GM20431 (cell line): Measurements from ENCODE around the gene PTTG1IP.
"Not testable (repeated sequence)": the region's sequence is repeated elsewhere in the genome, so short reads cannot be mapped to it uniquely, and the experiment has no call there.

Experiments
- in situ Hi-C: fragments of 300-500 bp; cut with MseI, MboI; formaldehyde crosslinking; loops from one replicate; pipeline ENCODE4 v1.15.0; 2020; ENCODE audit warnings: low sequenced_read_pairs; ENCODE audit not compliant: unreplicated experiment

Gene PTTG1IP

DNA sequence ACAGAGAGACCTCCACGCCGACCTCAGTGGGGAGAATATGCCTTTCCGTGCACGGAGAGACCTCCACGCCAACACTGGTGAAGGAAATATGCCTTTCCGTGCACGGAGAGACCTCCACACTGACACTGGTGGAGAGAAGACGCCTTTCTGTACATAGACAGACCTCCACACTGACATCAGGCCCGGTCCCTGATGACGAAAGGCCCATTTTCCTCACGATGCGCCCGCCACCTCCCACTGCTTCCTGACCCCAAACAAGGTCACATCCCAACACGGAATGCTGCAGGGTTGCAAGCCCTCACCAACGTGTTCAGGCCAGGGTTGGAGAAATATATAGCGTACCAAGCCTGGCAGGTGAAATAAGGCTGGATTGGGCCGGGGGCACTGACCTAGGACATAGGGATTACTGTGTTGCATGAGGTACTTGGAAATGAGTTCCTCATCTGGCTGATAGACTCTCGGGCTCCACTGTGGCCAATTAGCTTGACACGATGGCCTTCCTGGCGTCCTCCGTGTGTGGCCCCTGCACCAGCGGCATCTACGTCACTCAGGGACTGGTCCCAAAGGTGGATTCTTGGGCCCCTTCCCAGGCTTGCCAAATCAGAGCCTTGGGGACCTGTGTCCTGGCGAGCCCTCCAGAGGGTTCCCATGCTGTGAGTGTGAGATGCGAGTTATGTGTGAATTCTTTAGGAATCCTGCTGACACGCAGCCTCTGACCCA lies 39.1 kb downstream of the PTTG1IP start:
- in situ Hi-C loops = no loop called here

DNA sequence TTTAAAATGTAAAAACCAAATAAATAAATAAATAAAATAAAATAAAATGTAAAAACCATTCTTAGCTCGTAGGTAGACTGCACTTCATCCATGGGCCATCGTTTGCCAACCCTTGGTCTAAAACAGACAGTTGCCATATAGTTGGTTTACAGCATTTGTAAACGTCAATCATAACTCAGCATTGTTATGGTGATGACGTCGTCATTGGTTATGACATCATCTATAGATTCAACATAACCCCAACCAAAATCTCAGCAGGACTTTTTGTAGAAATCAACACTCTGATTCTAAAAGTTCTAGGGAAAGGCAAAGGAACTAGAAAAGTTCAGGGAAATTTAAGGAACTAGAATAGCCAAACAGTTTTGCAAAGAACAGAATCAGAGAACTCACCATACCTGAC lies 39.8 kb downstream of the PTTG1IP start:
- in situ Hi-C loops = no loop called here

DNA sequence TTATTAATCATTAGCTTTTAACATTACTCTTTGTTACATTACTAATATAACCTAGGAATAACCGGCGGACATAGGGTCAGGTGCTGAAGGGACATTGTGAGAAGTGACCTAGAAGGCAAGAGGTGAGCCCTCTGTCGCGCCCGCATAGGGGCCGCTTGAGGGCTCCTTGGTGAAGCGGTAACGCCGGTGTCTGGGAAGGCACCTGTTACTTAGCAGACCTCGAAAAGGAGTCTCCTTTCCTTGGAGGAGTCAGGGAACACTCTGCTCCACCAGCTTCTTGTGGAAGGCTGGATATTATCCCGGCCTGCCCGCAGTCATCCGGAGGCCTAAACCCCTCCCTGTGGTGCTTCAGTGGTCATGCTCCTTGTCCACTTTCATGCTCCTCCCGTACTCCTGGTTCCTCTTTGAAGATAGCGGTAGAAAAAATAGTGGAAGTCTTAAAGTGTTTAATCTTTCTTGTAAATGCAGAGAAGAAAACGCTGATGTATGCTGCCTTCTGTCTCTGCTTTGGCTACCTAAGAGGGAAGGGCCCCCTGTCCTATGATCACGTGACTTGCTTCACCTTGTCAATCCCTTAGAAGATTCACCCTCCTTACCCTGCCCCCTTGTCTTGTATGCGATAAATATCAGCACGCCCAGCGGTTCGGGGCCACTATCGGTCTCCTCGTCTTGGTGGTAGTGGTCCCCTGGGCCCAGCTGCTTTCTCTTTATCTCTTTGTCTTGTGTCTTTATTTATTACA lies 40.8 kb downstream of the PTTG1IP start:
- in situ Hi-C loops = not testable (repeated sequence)

DNA sequence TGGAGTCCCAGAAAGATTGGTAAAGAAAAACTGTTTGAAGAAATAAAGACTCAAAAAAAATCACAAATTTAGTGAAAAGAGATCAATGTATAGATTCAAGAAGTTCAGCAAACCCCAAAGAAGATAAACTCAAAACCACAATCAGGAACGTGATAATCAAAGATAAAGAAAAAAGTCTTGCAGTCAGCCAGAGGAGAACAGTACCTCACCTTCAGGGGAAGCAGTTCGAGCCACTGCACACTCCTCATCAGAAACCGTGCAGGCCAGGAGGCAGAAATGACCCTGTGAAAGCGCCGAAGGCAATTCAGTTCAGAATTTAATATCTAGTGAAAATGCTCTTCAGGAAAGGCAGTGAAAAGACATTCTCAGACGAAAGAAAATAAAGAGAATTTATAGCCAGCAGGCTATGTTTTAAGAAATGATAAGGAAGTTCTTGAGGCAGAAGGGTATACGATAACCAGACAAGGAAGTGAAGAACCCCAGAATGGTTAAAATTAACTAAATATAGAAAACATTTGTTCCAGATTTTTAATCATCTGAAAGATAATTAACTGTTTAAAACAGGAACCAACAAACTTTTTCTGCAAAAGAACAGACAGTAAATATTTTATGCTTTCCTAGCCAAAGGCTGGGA lies 42.1 kb downstream of the PTTG1IP start:
- in situ Hi-C loops = no loop called here

DNA sequence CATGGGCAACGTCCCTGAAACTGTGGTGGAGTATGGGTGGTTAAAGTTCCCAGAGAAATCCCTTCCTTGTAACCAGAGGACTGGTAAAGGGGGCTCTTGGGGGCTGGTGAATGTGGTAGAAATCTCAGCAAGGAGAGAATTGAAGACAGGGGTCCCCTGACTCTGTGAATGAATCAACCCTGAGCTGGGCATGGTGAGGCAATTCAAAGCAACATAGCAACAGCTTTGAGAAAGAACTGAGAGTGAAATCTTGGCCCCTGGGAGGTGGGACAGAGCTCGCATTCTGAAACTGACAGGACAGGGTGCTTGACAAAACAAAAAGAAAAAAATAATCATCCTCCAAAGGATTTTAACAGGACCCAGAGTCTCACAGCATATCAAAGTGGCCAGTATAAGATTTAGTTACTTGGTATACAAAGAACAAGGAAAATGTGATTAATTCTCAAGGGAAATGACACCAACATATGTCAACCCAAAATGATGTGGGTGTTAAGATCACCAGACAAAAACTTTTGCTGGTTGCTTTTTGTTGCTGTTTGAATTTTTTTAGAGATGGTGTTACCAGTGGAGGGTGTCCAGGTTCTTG lies 43.9 kb downstream of the PTTG1IP start:
- in situ Hi-C loops = no loop called here

DNA sequence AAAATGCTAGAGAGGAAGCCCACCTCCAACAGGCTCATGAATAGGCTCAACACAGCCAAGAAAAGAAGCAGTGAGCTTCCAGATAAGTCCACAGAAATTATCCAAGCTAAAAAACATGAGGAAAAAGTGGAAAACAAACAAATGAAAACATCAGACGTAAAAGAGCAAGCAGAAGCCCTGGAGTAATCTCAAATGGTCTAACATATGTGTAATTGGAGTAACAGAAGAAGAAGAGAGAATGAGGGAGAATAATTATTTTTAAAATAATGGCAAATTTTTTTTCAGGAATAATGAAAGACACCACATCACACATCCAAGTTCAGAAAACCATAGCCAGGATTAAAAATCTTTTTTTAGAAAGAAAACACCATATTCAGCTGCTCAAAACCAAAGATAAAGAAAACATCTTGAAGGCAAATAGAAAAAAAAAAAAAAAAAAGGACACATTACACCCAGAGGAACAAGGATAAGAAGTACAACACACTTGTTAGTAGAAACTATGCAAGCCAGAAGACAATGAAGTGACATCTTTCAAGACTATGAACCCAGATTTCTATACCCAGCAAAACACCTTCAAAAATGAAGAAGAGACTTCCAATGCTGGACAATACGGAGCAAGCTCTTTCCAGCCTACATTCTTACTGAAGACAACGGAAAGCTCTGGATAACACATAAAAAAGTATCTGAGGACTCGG lies 45.0 kb downstream of the PTTG1IP start:
- in situ Hi-C loops = no loop called here

DNA sequence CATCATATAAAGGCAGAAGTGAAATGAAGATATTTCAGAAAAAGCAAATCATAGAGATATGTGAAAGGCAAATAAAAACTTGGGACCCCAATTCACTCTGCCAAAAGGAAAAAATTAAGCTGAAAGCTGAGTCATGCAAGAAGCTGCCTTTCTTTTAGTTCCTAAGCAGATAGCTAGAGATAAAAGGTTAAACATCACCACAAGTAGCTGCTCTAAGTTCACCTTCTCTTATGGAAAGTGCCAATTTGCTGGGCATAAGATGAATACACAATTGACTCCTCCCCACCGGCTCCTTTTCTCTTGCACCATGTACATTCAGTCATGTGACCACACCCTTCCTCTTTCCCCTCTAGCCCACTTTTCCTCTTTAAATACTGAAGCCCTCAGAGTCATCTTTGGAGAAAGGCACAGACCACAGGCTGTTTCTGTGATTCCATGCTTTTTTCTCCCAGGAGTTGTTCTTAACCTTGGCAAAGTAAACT lies 50.3 kb downstream of the PTTG1IP start:
- in situ Hi-C loops = no loop called here

DNA sequence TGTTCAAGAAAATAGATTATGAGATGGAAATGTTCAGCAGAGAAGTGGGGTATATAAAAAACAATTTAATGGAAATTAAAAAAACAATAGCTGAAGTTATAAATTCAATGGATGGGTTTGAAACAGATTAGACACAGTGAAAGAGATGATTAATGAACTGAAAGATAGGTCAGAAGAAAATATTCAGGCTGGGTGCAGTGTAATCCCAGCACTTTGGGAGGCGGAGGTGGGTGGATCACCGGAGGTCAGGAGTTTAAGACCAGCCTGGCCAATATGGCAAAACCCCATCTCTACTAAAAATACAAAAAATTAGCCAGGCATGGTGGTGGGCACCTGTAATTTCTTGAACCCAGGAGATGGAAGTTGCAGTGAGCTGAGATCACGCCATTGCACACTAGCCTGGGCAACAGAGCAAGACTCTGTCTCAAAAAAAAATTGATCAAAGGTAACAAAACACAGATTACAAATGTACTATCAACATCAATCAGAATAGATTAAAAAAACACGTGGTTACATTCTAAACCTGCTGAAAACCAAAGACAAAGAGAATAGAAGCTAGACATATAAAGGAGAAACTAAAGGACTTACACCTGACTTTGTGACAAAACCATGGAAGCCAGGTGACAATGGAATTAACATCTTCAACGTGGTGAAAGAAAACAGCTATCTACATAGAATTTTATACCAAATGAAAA lies 50.9 kb downstream of the PTTG1IP start:
- in situ Hi-C loops = no loop called here

DNA sequence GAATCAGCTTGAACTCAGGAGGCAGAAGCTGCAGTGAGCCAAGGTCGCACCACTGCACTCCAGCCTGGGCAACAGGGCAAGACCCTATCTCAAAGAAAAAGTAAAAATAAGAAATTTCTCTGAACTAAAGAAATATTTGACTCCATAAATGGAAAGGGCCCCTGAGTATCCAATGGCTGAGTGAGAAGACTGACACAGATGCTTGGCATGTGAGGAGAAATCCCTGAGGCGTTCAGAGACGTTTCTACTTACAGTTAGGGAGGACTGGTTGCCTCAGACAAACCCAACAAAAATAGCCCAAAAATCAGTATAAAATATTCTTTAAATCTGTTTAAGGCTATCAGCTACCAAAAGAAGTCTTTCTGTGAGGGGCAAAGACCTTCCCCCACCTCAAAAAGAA lies 52.6 kb downstream of the PTTG1IP start:
- in situ Hi-C loops = no loop called here

DNA sequence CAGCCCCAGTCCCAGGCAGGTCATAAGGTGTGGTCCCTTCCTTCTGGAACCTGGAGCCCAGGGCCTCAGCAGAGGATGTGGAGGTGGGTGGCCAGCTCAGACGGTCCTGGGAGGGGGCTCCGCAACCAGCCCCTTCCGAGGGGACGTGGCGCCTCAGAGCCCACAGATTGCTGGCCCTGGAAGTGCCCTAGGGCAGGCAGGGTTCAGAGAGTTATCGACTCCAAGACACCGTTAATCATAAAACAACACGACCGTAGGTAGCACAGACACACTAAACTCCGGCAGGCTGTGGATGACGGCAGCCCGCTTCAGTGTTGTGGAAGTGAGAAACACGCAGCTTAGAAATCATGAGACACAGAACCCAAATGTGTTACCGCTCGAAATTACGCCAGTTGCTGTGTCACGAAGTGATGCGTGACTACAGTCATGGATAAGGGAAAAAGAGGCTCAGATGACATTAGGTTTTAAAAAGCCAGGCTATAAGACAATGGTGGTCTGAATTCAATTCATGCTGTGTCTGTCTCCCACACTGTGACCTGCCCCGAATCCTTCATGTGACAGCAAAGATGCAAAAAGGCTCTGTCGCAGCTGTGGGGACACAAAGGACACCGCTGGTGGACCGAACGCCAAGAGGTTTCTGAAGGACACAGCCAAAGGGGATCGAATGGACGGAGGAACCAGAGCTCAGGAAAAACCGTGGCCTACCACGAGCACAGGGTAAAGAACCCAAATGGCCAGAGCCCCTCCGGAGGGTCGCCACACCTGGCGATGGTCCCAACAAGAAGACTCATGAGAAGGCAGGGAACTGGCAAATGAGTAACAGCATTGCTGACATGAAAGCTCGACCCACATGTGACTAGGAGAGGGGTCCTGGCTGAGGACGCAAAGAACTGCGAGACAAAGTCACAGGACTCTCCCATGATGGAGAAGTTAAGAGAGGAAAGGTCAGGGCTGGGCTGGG lies 53.9 kb downstream of the PTTG1IP start:
- in situ Hi-C loops = no loop called here

DNA sequence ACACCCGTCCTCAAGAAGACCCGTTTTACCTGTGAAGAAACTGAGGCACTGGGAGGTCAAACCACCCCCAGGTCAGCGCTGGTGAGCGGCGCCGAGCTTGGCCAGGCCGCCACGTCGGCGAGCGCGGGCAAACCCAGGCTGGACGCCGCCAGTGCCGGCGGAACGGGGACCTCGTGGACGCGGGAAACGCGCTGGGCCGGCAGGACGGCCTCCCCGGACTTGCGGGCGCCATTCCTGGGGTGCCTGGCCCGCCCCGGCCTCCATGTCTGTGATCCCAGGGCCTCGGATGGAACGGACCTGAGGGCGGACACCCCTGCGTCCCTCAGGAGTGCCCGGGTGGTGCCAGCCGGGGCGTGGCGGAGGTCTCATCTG lies 54.9 kb downstream of the PTTG1IP start:
- in situ Hi-C loops = no loop called here

DNA sequence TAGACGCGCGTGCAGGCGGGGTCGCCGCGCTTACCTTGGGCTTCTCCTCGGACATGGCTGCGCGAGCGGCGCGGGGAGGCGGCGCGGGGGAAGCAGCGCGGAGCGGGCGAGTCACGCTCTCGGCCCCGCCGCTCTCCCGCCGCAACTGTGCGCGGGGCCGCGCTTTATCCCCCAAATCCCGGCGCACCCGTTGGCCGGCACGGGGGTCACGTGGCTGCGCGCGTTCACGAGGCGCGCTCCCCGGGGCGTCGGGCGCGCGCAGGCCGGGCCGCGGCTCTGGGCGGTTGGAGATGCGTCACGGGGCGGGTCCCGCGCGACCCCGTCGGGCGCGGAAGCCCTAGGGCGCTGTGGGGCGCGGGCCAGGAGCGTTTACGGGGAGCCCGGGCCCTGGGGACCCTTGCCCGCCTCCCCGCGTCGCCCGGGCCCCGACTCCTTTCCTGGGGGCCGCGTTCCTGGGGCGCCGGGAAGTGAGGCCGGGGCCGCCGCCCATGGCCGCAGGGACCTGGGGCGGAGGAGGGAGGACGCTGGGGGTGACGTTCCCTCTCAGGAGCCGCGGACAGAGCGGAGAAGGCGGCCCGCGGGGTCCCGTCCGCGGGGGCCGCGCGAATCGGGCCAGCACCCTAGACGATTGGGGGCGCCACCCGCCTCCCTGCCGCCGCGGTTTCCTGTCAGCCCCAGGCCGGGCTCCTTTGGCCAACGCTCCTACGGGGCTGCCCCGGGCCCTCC lies 55.4 kb downstream of the PTTG1IP start, which contains the start of gene SUMO3:
Gene SUMO3 (minus strand): TSS at position 149 of the 726 bp plus-strand sequence. CDS start 94 bp downstream, at position 55.
- in situ Hi-C loops = no loop called here

DNA sequence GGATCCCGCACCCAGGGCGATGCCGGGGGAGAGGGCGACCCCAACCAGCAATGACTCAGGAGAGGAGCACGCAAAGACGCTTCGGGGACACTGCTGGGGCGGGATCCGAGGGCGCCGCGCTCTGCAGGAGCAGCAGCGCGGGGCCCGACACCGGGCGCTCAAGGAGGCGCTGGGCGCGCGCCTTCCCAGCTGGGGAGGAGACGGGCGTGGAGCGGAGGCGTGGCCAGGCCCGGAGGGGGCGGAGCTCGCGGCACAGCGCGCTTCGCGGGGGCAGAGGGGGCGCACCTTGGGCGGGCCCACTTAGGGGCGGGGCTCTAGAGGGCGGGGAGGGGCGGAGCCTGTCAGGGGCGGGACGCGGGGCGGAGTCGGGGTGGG lies 56.0 kb downstream of the PTTG1IP start:
- in situ Hi-C loops = no loop called here

DNA sequence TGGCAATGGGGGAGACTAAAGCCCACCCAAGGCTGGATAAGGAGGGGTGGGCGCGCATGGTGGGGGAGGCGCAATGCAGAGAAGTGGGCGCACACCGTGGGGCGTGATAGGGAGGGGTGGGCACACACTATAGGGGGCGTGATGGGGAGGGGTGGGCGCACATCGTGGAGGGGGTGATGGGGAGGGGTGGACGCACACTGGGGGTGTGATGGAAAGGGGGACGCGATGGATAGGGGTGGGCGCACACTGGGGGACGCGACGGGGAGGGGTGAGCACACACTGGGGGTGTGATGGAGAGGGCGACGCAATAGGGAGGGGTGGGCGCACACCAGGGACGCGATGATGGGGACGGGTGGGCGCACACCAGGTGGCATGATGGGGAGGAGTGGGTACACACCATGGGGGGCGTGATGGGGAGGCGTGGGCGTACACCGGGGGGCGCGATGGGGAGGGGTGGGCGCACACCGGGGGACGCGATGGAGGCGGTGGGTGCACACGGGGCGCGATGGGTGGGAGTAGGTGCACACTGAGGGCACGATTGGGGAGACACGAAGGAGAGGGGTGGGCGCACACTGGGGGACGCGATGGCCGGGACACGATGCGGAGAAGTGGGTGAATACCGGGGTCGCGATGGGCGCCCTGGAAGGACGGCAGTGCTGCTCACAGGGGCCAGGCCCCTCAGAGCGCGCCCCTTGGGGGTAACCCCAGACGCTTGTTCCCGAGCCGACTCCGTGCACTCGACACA lies 56.6 kb downstream of the PTTG1IP start:
- in situ Hi-C loops = no loop called here

DNA sequence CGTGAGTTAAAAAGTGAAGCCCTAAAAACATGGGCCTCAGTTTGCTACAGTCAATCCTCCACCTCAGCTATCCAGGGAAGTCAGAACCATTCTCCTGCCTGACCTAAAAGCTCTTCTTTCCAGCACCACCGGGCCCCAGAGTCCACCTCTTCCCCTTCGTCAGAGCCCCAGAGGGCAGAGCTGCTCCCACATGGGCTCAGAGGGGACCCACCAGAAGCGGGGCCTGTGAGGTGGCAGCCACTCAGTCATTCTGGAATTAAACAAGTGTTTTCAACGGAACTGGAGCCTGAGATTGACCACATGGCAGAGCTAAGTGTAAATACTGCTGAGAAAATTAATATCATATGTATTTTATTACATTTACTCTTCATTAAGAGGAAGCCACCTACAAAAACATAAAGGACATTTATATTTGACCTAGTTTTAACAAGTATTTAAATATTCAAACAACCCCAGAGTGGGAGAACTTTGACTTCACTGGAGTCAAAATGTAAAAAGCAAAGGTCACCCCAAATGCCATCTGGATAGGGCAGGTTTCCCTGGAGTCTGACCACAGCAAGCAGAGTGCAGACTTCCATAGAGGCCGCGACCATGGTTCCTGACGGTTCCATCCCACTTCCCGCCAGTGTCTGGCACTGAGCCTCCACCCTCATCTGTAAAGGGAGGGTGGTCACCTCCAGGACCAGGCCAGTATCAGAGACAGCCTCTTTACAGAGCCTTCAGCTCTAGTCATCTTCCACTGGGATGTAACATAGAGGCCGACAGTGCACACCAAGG lies 57.5 kb downstream of the PTTG1IP start:
- in situ Hi-C loops = no loop called here

DNA sequence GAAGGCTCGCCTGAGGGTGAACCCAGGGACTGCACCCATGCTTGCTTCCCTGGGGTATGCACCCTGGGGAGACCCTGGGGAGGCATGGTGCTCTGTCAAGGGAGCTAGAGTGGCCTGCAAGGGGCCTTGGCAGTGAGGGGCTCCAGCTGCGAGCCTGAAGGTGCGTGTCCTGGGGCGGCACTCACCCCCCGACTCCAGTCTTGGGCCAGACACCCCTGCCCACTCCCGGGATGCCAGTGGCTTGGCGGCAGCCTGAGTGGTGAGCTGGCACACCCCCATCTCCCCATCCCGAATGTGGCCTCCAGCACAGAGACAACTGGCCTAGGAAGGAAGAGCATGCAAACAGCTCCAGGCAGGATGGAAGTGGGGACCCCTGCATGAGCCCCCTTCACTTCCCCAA lies 58.3 kb downstream of the PTTG1IP start:
- in situ Hi-C loops = no loop called here
